DND-41 (cell line): ENCODE data around the gene LMOD3.

Experiments used
- ATAC-seq: fragments of 200-7000 bp; cut with Tn5 transposase; 3 replicates; pipeline ENCODE4 v1.9.1; 2021; ENCODE audit warnings: low read depth; ENCODE audit not compliant: insufficient read depth
- DNase-seq: peaks from one replicate; pipeline ENCODE4 v3.0.0-alpha.2; 2020
- H2AFZ ChIP-seq: 2 replicates; pipeline ENCODE4 v1.6.0; 2012; ENCODE audit warnings: low read depth, low read length
- H3K27ac ChIP-seq: 2 replicates; pipeline ENCODE4 v1.5.1; 2012; ENCODE audit warnings: low read length, inconsistent platforms
- H3K27me3 ChIP-seq: fragments of 200-600 bp; sonication (generic); 2 replicates; pipeline ENCODE4 v1.6.0; 2012; ENCODE audit warnings: low read length, mild to moderate bottlenecking, inconsistent platforms; ENCODE audit not compliant: insufficient read depth, poor library complexity
- H3K36me3 ChIP-seq: 2 replicates; pipeline ENCODE4 v1.5.1; 2012; ENCODE audit warnings: low read length, inconsistent platforms; ENCODE audit not compliant: insufficient read depth
- H3K4me1 ChIP-seq: 2 replicates; pipeline ENCODE4 v1.5.1; 2012; ENCODE audit warnings: mild to moderate bottlenecking, low read length; ENCODE audit not compliant: insufficient read depth
- H3K4me2 ChIP-seq: 2 replicates; pipeline ENCODE4 v1.6.0; 2012; ENCODE audit warnings: mild to moderate bottlenecking, moderate library complexity, low read length, inconsistent platforms; ENCODE audit not compliant: insufficient read depth
- H3K4me3 ChIP-seq, 2 experiments: fragments of 200-600 bp in 1 of 2; shearing (Covaris generic) in 1 of 2; 2 replicates each; pipeline ENCODE4 v1.5.1; 2012 to 2016; ENCODE audit warnings: inconsistent platforms in 2 of 2, low read length in 2 of 2, mild to moderate bottlenecking in 2 of 2, low read depth in 1 of 2, moderate library complexity in 1 of 2
- H3K79me2 ChIP-seq: 2 replicates; pipeline ENCODE4 v1.6.0; 2012; ENCODE audit warnings: low read length, inconsistent platforms; ENCODE audit not compliant: insufficient read depth
- H3K9ac ChIP-seq: 2 replicates; pipeline ENCODE4 v1.6.0; 2012; ENCODE audit warnings: low read depth, mild to moderate bottlenecking, inconsistent platforms, low read length, moderate library complexity
- H3K9me3 ChIP-seq: 2 replicates; pipeline ENCODE4 v1.5.1; 2012; ENCODE audit warnings: low read length, moderate library complexity, mild to moderate bottlenecking, inconsistent platforms; ENCODE audit not compliant: insufficient read depth, severe bottlenecking
- H4K20me1 ChIP-seq: 2 replicates; pipeline ENCODE4 v1.6.0; 2012; ENCODE audit warnings: low read length; ENCODE audit not compliant: insufficient read depth
- CTCF ChIP-seq: IDR thresholded peaks from 2 replicates; pipeline ENCODE4 v1.5.1; 2012; ENCODE audit warnings: borderline replicate concordance, low read length, moderate library complexity, mild to moderate bottlenecking; ENCODE audit not compliant: poor library complexity, severe bottlenecking; ENCODE audit errors: extremely low read depth
- EZH2 ChIP-seq: IDR thresholded peaks from 3 replicates; pipeline ENCODE4 v1.6.1; 2012; ENCODE audit warnings: borderline replicate concordance, low read depth, mild to moderate bottlenecking, moderate library complexity, low read length, inconsistent platforms; ENCODE audit not compliant: severe bottlenecking

The LMOD3 gene

GRCh38 chr3:69097407-69098086 is 24.8 kb downstream of the LMOD3 start:
- H3K79me2 ChIP-seq = peaks cover 66% of the 10 kb centered on the region
- TF ChIP-seq CTCF (no peak), EZH2 (no peak)
- H3K4me2 ChIP-seq = no peak overlapping the region
- H3K4me3 ChIP-seq = no peak overlapping the region
- peaks cover 16% of the 10 kb centered on the region for H3K4me1 ChIP-seq
- DNase-seq (no peak), ATAC-seq (no peak)
- H3K27me3 ChIP-seq = no peaks in the 10 kb centered on the region
- no peak overlapping the region for H2AFZ ChIP-seq
- H4K20me1 ChIP-seq = peaks cover 3% of the 10 kb centered on the region; the same call in 1 of the 2 replicates
- no peak overlapping the region for H3K9ac ChIP-seq
- peaks cover 49% of the 10 kb centered on the region for H3K36me3 ChIP-seq
- H3K27ac ChIP-seq = no peak overlapping the region
- no peaks in the 10 kb centered on the region for H3K9me3 ChIP-seq

GRCh38 chr3:69096299-69096698 is 26.1 kb downstream of the LMOD3 start:
- Histone ChIP-seq H3K4me1 (peaks cover 29% of the 10 kb centered on the region), H3K36me3 (peaks cover 36% of the 10 kb centered on the region), H3K4me3 (no peak overlapping the region), H3K27me3 (no peaks in the 10 kb centered on the region), H3K79me2 (peaks cover 73% of the 10 kb centered on the region), H3K27ac (no peak overlapping the region), H2AFZ (no peak overlapping the region), H4K20me1 (peaks cover 3% of the 10 kb centered on the region; the same call in 1 of the 2 replicates), H3K4me2 (no peak overlapping the region), H3K9ac (no peak overlapping the region), H3K9me3 (no peaks in the 10 kb centered on the region)
- DNase-seq (no peak), ATAC-seq (no peak)
- TF ChIP-seq EZH2 (no peak), CTCF (no peak)

GRCh38 chr3:69095636-69096035 is 26.8 kb downstream of the LMOD3 start:
- no peak for ATAC-seq
- Histone ChIP-seq H3K4me1 (peaks cover 35% of the 10 kb centered on the region), H3K36me3 (peaks cover 34% of the 10 kb centered on the region), H3K4me3 (no peak overlapping the region), H2AFZ (no peak overlapping the region), H3K27ac (no peak overlapping the region), H3K4me2 (no peak overlapping the region), H3K9ac (no peak overlapping the region), H3K79me2 (peaks cover 76% of the 10 kb centered on the region), H4K20me1 (peaks cover 3% of the 10 kb centered on the region; the same call in 1 of the 2 replicates), H3K9me3 (no peaks in the 10 kb centered on the region), H3K27me3 (no peaks in the 10 kb centered on the region)
- no peak for TF ChIP-seq EZH2
- no peak for TF ChIP-seq CTCF
- no peak for DNase-seq
